ENCODE results near the gene AURKA.

- TF ChIP-seq CTCF (conservative IDR thresholded peaks at IDR 0.05; ENCODE audit: low read depth in 2 of 2) (no peak), EZH2 (IDR thresholded peaks at IDR 0.05; ENCODE audit: low read depth, unreplicated experiment) (no peak), POLR2AphosphoS5 (IDR thresholded peaks at IDR 0.05; ENCODE audit: low read depth) (no peak), REST (IDR thresholded peaks at IDR 0.05; ENCODE audit: unreplicated experiment) (no peak), EZH2phosphoT487 (IDR thresholded peaks at IDR 0.05; ENCODE audit: unreplicated experiment) (no peak), CREB1 (CRISPR knock-in tag; IDR thresholded peaks at IDR 0.05; ENCODE audit: low read depth) (no peak), ETS1 (IDR thresholded peaks at IDR 0.05) (no peak)
Measured at GRCh38 chr20:56342783-56343182, 49.2 kb downstream of the AURKA start.
